ENCODE data around the gene MYL5.

The MYL5 gene

DNA sequence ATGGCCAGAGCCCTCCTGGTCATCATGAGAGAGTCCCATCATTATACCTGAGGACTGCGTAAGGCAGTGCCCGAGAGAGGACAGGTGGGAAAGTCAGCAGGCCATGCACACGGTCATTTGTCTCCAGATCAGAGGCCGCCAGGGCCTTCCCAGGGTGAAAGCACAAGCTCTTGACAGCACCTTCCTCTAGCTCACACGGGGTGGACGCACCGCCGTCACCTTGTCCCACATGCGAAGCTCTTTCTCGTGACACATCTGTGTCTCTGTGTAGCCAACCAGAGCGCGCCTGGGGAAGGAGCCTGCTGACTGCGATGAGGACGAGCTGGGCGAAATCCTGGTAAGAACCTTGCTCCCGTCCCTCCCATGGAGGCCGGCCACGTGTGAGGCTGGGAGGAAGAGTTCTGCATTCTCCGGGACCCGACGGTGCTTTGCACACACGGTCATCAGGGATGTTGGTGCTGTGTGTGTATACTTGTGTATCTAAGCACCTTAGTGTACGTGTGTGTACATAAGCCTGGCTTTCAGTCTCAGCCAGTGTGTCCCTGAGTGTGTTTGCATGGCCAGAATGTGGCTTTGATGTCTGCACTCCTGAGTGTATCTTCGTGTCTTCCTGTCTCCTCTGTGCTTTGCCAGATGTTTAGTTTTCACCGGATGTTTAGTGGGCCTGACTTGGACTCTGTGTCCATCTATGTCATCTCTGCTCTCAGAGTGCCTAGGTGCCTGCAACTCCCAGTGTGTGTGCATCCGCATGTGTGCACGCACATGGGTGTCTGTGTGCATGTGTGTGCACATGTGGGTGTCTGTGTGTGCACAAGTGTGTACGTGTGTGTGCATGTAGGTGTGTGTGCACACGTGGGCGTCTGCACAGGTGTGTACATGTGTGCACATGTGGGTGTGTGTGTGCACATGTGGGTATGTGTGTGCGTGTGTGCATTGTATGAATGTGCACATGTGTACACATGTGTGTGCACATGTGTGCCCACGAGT lies 15.4 kb upstream of the MYL5 start:
- H3K4me3 ChIP-seq (ENCODE audit: low read depth, low read length), result no peak overlapping the region
- DNase-seq (ENCODE audit: low read depth), result no peak
- no peak for TF ChIP-seq CTCF (IDR thresholded peaks at IDR 0.05; ENCODE audit: control insufficient read depth, extremely low read depth, insufficient read depth)

- no peak for TF ChIP-seq CTCF (IDR thresholded peaks at IDR 0.05; ENCODE audit: control insufficient read depth, extremely low read depth, insufficient read depth)
- no peak for DNase-seq (ENCODE audit: low read depth)
- no peak overlapping the region for H3K4me3 ChIP-seq (ENCODE audit: low read depth, low read length)
These were observed 14.5 kb upstream of the MYL5 start for GRCh38 chr4:659851-660250.

DNA sequence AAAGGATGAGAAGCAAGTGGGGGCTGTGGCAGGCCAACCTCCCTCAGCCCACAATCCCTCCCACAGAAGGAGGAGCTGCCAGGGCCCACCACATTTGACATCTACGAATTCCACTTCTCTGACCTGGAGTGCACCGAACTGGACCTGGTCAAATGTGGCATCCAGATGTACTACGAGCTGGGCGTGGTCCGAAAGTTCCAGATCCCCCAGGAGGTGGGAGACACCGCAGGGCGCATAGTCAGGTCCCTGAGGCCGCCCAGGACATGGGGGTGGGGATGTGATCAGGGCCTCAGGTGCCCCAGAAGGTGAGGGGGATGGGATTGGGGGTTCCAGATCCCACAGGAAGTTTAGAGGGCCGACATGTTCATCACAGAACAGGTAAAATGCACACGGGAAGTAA lies 13.9 kb upstream of the MYL5 start:
- no peak for DNase-seq (ENCODE audit: low read depth)
- TF ChIP-seq CTCF (IDR thresholded peaks at IDR 0.05; ENCODE audit: control insufficient read depth, extremely low read depth, insufficient read depth), result no peak
- no peak overlapping the region for H3K4me3 ChIP-seq (ENCODE audit: low read depth, low read length)

GRCh38 chr4:661231-661630 lies 13.1 kb upstream of the MYL5 start:
- no peak for TF ChIP-seq CTCF (IDR thresholded peaks at IDR 0.05; ENCODE audit: control insufficient read depth, extremely low read depth, insufficient read depth)
- no peak for DNase-seq (ENCODE audit: low read depth)
- H3K4me3 ChIP-seq (ENCODE audit: low read depth, low read length), result no peak overlapping the region

DNA sequence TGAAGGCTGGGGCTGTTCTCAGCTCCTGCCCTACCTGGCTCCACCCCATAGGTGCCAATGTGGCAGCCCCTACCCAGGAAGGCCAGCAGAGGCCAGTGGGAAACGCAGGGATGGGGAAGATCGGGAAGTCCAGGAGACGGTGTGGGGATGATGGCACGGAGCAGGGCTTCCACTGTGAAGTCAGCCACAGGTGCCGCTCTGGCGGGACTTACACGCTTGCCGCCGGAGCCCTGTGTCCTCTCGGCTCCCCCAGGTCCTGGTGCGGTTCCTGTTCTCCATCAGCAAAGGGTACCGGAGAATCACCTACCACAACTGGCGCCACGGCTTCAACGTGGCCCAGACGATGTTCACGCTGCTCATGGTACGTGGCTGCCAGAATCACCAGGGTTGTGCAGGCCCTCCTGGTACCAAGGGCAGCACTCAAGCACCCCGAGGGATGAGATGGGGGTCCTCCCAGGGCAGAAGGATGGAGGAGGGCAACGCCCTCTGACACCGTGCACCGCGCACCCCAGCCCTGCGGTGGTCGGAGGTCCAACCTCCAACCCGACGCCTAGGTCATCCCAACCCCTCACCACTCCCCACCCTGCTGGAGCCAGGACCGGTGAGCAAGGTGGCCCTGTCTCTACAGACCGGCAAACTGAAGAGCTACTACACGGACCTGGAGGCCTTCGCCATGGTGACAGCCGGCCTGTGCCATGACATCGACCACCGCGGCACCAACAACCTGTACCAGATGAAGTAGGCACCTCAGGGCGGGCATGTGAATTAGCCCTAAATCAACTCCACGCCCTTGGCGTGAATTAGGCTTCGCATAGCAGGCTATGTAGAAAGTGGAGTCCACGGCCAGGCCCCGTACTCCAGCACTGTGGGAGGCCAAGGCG lies 12.2 kb upstream of the MYL5 start:
- no peak overlapping the region for H3K4me3 ChIP-seq (ENCODE audit: low read depth, low read length)
- no peak for TF ChIP-seq CTCF (IDR thresholded peaks at IDR 0.05; ENCODE audit: control insufficient read depth, extremely low read depth, insufficient read depth)
- DNase-seq (ENCODE audit: low read depth), result no peak

- no peak for TF ChIP-seq CTCF (IDR thresholded peaks at IDR 0.05; ENCODE audit: control insufficient read depth, extremely low read depth, insufficient read depth)
- DNase-seq (ENCODE audit: low read depth), result no peak
- H3K4me3 ChIP-seq (ENCODE audit: low read depth, low read length), result no peak overlapping the region
These were observed 11.3 kb upstream of the MYL5 start for GRCh38 chr4:663046-663437.

All from LNCaP clone FGC (cell line).